Muscle layer of duodenum (tissue), 2 donors: ENCODE results near the gene KRT8.
"Not testable (repeated sequence)": the region's sequence is repeated elsewhere in the genome, so short reads cannot be mapped to it uniquely, and the experiment has no call there.

ENCODE experiments used
- H3K27ac ChIP-seq: one replicate; pipeline ENCODE4 v1.7.0; 2013; ENCODE audit warnings: mild to moderate bottlenecking, low read length
- H3K27me3 ChIP-seq: one replicate; pipeline ENCODE4 v1.7.0; 2013; ENCODE audit warnings: low read depth, mild to moderate bottlenecking, control low read depth, low read length
- H3K36me3 ChIP-seq, 2 donors: one replicate each; pipeline ENCODE4 v1.7.0; 2013; ENCODE audit warnings: low read length in 2 of 2, control low read depth in 1 of 2, mild to moderate bottlenecking in 1 of 2; ENCODE audit not compliant: insufficient read depth in 2 of 2, control insufficient read depth in 1 of 2
- H3K4me1 ChIP-seq, 2 donors: one replicate each; pipeline ENCODE4 v1.7.0; 2013; ENCODE audit warnings: low read length in 2 of 2, mild to moderate bottlenecking in 2 of 2, control low read depth in 1 of 2, moderate library complexity in 1 of 2; ENCODE audit not compliant: insufficient read depth in 2 of 2, control insufficient read depth in 1 of 2
- H3K4me3 ChIP-seq, 2 donors: one replicate each; pipeline ENCODE4 v1.7.0; 2013; ENCODE audit warnings: low read length in 2 of 2, low read depth in 1 of 2, mild to moderate bottlenecking in 1 of 2
- H3K9me3 ChIP-seq, 2 donors: one replicate each; pipeline ENCODE4 v1.7.0; 2013; ENCODE audit warnings: low read length in 2 of 2, control low read depth in 1 of 2, mild to moderate bottlenecking in 1 of 2; ENCODE audit not compliant: control insufficient read depth in 1 of 2
- donor health status: healthy.

KRT8 gene

DNA sequence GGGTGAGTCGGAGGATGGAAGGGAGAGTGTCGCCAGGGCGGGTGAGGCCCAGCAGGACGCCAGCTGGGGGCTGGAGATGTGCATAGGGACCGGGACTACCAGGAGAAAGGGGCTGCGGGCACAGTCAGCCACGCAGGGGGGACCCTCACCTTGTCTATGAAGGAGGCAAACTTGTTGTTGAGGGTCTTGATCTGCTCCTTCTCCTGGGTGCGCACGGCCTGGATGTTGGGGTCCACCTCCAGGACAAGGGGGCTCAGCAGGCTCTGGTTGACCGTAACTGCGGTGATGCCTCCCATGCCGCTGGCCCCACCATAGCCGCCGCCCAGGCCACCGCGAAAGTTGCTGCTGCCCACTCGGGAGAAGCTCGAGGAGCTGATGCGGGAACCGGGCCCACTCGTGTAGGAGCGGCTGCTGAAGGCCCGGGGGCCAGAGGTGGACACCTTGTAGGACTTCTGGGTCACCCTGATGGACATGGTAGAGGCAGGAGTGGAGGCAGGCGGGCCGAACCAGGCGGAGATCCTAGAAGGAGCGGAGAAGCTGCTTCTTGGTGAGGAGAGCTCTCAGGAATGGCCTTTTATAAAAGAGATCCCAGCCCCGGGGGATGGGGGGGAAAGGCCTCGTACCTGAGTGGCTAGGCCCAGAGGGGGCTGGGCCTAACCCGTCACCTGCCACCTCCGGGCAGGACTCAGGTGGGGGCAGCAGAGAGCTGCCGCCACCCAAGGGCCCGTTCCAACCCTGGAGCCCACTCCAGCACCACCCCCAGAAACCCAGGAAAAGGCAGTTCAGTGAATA is at the start of gene KRT8:
Gene KRT8, minus strand, starts transcription at position 568 of the 792 bp plus-strand sequence. Its CDS starts 95 bp downstream, at position 473.
- Histone ChIP-seq H3K4me1 (peaks cover 0 to 11% of the 10 kb centered on the region in 2 donors), H3K27ac (peak within 1 kb of the TSS; percentile 97), H3K4me3 (peak within 1 kb of the TSS; percentile 52 to 80), H3K36me3 (peaks cover 0 to 14% of the 10 kb centered on the region in 2 donors)
- not testable (repeated sequence) for H3K27me3 ChIP-seq, H3K9me3 ChIP-seq

GRCh38 chr12:52953181-52953841 is 48.4 kb upstream of the KRT8 start:
- H3K9me3 ChIP-seq: no peaks in the 10 kb centered on the region
- no peak overlapping the region for H3K4me3 ChIP-seq
- H3K4me1 ChIP-seq: no peaks in the 10 kb centered on the region
- H3K27me3 ChIP-seq: no peaks in the 10 kb centered on the region
- no peak overlapping the region for H3K27ac ChIP-seq
- H3K36me3 ChIP-seq: peaks cover 0 to 3% of the 10 kb centered on the region in 2 donors

DNA sequence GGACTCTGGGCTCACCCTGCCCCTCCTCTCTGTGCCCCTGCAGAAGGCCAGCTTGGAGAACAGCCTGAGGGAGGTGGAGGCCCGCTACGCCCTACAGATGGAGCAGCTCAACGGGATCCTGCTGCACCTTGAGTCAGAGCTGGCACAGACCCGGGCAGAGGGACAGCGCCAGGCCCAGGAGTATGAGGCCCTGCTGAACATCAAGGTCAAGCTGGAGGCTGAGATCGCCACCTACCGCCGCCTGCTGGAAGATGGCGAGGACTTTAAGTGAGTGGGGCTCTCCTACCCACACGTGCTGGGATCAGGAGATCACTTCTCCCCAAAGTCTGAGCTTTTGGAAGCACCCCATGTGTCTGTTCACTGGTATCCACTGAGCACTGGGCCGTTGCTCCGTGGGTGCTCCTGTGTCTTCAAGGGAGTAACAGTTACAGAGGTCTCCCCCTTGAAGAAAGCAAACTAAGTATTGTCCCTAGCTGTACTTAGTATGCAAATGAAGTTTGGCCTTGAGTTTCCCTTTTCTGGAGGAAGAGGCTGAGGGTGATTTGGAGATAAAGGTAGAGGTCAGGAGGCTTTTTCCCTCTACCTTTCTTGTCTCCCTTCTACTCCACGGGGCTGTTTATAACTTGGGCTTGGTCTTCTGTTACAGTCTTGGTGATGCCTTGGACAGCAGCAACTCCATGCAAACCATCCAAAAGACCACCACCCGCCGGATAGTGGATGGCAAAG is 47.4 kb upstream of the KRT8 start:
- no peak overlapping the region for H3K27ac ChIP-seq
- no peaks in the 10 kb centered on the region for H3K27me3 ChIP-seq
- H3K4me3 ChIP-seq: no peak overlapping the region
- H3K36me3 ChIP-seq: peaks cover 0 to 3% of the 10 kb centered on the region in 2 donors
- no peaks in the 10 kb centered on the region for H3K9me3 ChIP-seq
- H3K4me1 ChIP-seq: no peaks in the 10 kb centered on the region

DNA sequence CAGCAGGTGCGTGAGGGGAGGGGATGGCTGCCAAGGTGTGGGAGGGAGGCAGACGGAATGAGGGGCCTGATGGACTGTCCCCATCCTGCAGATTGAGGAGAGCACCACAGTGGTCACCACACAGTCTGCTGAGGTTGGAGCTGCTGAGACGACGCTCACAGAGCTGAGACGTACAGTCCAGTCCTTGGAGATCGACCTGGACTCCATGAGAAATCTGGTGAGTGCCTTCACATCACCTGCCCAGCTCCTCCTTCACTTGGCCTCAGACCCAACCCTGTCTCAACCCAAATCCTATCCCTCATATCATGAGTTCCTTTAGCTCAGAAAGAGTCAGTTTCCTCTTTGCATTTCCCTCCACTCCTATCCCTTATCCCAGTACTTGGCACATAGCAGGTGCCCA is 46.8 kb upstream of the KRT8 start:
- no peak overlapping the region for H3K4me3 ChIP-seq
- no peaks in the 10 kb centered on the region for H3K4me1 ChIP-seq
- no peaks in the 10 kb centered on the region for H3K9me3 ChIP-seq
- H3K27ac ChIP-seq: no peak overlapping the region
- H3K27me3 ChIP-seq: no peaks in the 10 kb centered on the region
- peaks cover 0 to 3% of the 10 kb centered on the region in 2 donors for H3K36me3 ChIP-seq

GRCh38 chr12:52951126-52951525 is 46.2 kb upstream of the KRT8 start:
- Histone ChIP-seq H3K27ac (no peak overlapping the region), H3K4me1 (no peaks in the 10 kb centered on the region), H3K9me3 (no peaks in the 10 kb centered on the region), H3K27me3 (no peaks in the 10 kb centered on the region), H3K4me3 (peak overlapping the region in 1 of 2 donors; percentile 57), H3K36me3 (peaks cover 0 to 3% of the 10 kb centered on the region in 2 donors)

GRCh38 chr12:52950553-52950952 is 45.7 kb upstream of the KRT8 start:
- Histone ChIP-seq H3K27me3 (no peaks in the 10 kb centered on the region), H3K9me3 (no peaks in the 10 kb centered on the region), H3K27ac (no peak overlapping the region), H3K36me3 (peaks cover 0 to 3% of the 10 kb centered on the region in 2 donors), H3K4me1 (no peaks in the 10 kb centered on the region), H3K4me3 (peak overlapping the region in 1 of 2 donors; percentile 57)

- no peaks in the 10 kb centered on the region for H3K9me3 ChIP-seq
- peak overlapping the region; percentile 50 to 57 for H3K4me3 ChIP-seq
- peaks cover 0 to 3% of the 10 kb centered on the region in 2 donors for H3K36me3 ChIP-seq
- no peaks in the 10 kb centered on the region for H3K4me1 ChIP-seq
- H3K27me3 ChIP-seq: no peaks in the 10 kb centered on the region
- H3K27ac ChIP-seq: peak overlapping the region; percentile 76
Observed at GRCh38 chr12:52949413-52950331, 44.8 kb upstream of the KRT8 start.

DNA sequence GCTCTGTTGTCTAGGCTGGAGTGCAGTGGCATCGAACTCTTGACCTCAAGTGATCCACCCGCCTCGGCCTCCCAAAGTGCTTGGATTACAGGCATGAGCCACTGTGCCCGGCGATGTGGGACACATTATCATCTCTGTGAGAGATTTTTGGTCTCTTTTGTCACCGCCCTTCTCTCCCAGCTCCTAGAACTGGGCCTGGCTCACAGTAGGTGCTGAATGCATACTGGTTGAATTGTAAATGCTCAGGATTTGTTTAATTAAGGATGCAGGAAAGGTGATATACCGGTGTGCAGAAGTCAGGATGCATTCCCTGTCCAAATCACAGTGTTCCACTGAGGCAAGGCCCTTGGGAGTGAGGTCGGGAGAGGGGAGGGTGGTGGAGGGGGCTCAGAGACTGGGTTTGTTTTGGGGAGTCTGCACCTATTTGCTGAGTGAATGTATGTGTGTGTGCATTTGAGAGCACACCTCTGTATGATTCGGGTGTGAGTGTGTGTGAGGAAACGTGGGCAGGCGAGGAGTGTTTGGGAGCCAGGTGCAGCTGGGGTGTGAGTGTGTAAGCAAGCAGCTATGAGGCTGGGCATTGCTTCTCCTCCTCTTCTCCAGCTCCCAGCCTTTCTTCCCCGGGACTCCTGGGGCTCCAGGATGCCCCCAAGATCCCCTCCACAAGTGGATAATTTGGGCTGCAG is 43.0 kb upstream of the KRT8 start:
- peaks cover 0 to 3% of the 10 kb centered on the region in 2 donors for H3K36me3 ChIP-seq
- no peaks in the 10 kb centered on the region for H3K4me1 ChIP-seq
- H3K27ac ChIP-seq: no peak overlapping the region
- H3K9me3 ChIP-seq: no peaks in the 10 kb centered on the region
- no peak overlapping the region for H3K4me3 ChIP-seq
- no peaks in the 10 kb centered on the region for H3K27me3 ChIP-seq

DNA sequence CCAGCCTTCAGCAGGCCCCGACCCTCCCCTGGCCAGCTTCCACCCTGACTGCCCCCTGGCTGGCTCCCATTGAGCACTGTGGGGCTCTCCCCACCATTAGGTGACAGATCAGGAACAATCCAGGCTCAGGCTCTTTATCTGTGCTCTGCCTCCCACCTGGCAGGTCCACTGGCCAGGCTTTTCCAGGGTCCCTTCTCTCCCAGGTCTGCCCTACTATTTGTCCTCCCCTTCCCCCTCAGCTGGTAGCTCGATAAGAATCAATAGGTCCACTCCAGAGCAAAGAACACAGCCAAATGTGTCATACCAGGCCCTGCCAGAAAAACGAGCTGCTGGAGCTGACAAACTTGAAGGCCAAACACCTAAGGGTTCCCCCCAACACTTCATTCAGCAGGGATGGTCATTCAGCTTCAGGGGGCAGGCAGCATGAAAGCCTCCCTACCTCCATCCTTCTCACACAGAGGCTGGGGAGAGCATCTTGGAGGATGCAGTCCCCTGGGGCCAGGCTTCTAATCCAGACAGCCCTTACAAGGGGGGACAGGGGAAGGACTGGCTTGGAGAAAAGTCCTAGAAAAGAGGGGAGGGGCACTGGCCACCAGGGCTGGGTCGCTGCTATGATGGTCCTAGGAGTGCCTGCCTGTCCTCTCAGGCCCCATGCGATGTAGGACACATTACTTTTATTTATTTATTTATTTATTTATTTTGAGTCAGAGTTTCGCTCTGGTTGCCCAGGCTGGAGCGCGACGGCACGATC is 42.1 kb upstream of the KRT8 start:
- Histone ChIP-seq H3K4me3 (no peak overlapping the region), H3K36me3 (peaks cover 0 to 3% of the 10 kb centered on the region in 2 donors), H3K27ac (no peak overlapping the region), H3K9me3 (no peaks in the 10 kb centered on the region), H3K27me3 (no peaks in the 10 kb centered on the region), H3K4me1 (no peaks in the 10 kb centered on the region)

DNA sequence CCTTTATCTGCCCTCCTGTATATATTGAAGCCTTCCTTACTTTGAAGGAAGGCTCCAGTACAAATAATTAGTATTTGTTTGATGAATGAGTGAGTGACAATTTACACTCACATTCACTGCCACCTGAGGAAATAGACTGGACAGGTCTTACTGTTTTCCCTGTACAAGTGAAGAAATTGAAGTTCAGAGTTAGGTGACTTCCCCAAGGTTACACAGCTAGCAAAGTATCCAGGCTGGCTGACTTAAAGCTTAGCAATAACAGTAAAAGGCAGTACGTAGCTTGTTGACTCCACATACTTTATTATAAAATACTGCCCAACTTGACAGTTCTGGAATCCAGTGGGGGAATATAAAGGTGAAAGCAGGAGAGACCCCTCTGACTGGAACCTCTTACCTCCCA is 41.5 kb upstream of the KRT8 start:
- peaks cover 0 to 3% of the 10 kb centered on the region in 2 donors for H3K36me3 ChIP-seq
- no peak overlapping the region for H3K27ac ChIP-seq
- H3K4me3 ChIP-seq: no peak overlapping the region
- no peaks in the 10 kb centered on the region for H3K4me1 ChIP-seq
- H3K27me3 ChIP-seq: no peaks in the 10 kb centered on the region
- no peaks in the 10 kb centered on the region for H3K9me3 ChIP-seq
